GM12801 (cell line): ENCODE results near the gene ARGLU1.

Source experiments
- CTCF ChIP-seq: IDR thresholded peaks from one replicate; pipeline ENCODE4 v1.5.1; 2011; ENCODE audit warnings: control low read depth; ENCODE audit not compliant: insufficient read length; ENCODE audit errors: extremely low read depth

ARGLU1 gene

GRCh38 chr13:106586648-106587166, 18.8 kb upstream of the ARGLU1 start:
- TF ChIP-seq CTCF, result no peak

GRCh38 chr13:106581225-106581624, 13.3 kb upstream of the ARGLU1 start:
- no peak for TF ChIP-seq CTCF

DNA sequence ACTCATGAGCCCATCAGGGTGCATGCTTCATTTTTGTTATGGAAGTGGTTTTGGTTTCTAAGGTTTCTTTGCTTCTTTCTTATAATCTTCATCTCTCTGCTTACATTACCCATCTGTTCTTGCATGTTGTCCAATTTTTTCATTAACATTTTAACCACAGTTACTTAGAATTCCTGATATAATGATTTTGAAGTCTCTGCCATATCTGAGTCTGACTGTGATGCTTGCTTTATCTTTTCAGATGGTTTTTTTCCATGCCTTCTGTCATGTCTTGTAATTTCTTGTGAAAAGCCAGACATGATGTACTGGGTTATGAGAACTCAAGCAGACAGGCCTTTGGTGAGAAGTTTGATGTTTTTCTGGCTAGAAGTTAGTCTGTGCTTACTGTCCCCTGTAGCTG, 8.0 kb upstream of the ARGLU1 start:
- TF ChIP-seq CTCF, result no peak

- TF ChIP-seq CTCF, result no peak
These were observed 5.9 kb upstream of the ARGLU1 start for GRCh38 chr13:106573868-106574267.

DNA sequence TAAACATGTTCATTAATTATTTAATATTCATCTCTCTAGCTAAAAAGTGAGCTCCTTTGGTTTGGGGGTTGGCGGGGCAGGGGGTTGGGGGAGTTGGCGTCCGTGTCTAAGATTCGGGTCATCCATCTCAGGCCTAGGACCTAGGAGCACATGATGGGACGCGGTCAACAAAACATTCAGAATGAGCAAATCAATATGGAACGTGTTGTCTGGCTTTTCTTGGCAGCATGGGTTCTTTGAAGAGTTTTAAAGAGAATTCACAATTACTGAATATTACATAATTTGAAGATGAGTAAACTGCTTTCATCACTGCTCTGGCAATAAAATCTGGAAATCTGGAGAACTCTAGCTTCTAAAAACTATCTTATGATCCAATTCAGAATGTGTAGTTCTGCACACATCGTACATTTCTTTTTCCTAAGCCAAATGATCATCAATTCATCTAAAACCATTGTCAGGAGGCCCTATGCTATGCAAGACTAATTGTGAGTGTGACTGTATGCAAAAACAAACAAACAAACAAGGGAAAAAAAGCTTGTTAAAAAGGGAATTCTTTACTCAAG, 5.4 kb upstream of the ARGLU1 start:
- no peak for TF ChIP-seq CTCF

DNA sequence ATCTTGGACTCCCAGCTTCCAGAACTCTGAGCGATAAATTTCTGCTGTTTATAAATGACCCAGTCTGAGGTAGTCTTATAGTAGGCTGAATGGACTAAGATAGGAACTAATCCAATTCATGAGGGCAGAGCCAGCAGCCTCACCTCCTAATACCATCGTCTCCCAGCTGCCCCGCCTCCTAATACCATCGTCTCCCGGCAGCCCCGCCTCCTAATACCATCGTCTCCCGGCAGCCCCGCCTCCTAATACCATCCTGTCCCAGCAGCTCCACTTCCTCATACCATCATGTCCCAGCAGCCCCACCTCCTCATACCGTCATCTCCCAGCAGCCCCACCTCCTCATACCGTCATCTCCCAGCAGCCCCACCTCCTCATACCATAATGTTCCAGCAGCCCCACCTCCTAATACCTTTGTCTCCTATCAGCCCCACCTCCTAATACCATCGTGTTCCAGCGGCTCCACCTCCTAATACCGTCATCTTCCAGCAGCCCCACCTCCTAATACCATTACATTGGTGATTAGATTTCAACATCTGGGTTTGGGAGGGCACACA, 2.4 kb upstream of the ARGLU1 start:
- TF ChIP-seq CTCF, result no peak

DNA sequence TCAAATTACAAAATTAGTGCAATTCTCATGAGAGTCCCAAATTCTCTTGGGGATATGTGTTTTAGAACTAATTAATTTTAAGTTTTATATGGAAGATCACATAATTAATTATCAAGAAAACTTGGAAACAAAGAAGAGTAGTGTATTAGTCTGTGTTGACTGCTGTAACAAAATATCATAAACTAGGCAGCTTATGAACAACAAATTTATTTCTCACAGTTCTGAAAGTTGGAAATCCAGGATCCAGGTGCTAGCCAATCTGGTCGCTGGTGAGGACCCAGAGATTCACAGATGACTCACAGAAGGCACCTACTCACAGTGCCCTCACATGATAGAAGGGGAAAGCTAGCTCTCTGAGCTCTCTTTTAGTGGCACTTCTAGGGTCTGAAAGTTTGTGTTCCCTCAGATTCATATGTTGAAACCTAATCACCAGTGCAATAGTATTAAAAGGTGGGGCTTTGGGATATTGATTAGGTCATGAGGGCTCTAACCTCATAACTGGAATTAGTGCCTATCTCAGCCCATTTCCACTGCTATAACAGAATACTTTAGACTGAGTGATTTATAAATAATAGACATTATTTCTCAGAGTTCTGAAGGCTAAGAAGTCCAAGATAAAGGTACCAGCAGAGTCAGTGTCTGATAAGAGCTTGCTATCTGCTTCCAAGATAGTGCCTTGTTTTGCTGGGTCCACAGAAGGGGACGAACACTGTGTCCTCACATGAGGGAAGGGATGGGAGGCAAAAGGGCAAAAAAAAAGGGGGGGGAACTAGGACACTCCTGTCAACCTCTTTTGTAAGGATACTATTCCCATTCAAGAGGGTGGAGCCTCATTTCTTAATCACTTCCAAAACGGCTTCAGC, 1.5 kb upstream of the ARGLU1 start:
- TF ChIP-seq CTCF, result no peak
